C4-2B (cell line): Measurements from ENCODE around the gene PITPNC1.

Experiments used
- ZFX ChIP-seq: fragments of 450-650 bp; IDR thresholded peaks from 2 replicates; pipeline ENCODE4 v1.6.1; 2017
- TF ChIP-seq, protein P1 (sequence below): fragments of 450-650 bp; conservative IDR thresholded peaks from 2 replicates; pipeline ENCODE4 v1.5.1; 2017; ENCODE audit warnings: mild to moderate bottlenecking

GRCh38 chr17:67679225-67679624 lies 302.1 kb downstream of the PITPNC1 start:
- TF ChIP-seq, protein P1, sequence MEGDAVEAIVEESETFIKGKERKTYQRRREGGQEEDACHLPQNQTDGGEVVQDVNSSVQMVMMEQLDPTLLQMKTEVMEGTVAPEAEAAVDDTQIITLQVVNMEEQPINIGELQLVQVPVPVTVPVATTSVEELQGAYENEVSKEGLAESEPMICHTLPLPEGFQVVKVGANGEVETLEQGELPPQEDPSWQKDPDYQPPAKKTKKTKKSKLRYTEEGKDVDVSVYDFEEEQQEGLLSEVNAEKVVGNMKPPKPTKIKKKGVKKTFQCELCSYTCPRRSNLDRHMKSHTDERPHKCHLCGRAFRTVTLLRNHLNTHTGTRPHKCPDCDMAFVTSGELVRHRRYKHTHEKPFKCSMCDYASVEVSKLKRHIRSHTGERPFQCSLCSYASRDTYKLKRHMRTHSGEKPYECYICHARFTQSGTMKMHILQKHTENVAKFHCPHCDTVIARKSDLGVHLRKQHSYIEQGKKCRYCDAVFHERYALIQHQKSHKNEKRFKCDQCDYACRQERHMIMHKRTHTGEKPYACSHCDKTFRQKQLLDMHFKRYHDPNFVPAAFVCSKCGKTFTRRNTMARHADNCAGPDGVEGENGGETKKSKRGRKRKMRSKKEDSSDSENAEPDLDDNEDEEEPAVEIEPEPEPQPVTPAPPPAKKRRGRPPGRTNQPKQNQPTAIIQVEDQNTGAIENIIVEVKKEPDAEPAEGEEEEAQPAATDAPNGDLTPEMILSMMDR = no peak
- TF ChIP-seq ZFX = no peak
